Vagina (tissue), 2 donors: ENCODE results near the gene PVALB.

ENCODE experiments used
- POLR2A ChIP-seq, 2 donors: fragments of 450-650 bp; IDR thresholded peaks; one replicate each; pipeline ENCODE4 v1.6.1; 2017; ENCODE audit warnings: antibody characterized with exemption in 2 of 2, mild to moderate bottlenecking in 2 of 2, moderate library complexity in 2 of 2
- POLR2AphosphoS5 ChIP-seq, 2 donors: sonication (generic); formaldehyde crosslinking; IDR thresholded peaks; one replicate each; pipeline ENCODE4 v1.9.0; 2017; ENCODE audit warnings: antibody characterized with exemption in 2 of 2, mild to moderate bottlenecking in 2 of 2, low read depth in 1 of 2; ENCODE audit not compliant: insufficient read depth in 1 of 2
- TF ChIP-seq, protein P1 (sequence below), 3 experiments: fragments of 450-650 bp in 2 of 3; fragments of 200-600 bp in 1 of 3; sonication (generic) in 1 of 3; IDR thresholded peaks; one replicate each; pipeline ENCODE4 v1.5.1; 2017 to 2019; ENCODE audit warnings: antibody characterized with exemption in 3 of 3, mild to moderate bottlenecking in 2 of 3, moderate library complexity in 2 of 3

DNA sequence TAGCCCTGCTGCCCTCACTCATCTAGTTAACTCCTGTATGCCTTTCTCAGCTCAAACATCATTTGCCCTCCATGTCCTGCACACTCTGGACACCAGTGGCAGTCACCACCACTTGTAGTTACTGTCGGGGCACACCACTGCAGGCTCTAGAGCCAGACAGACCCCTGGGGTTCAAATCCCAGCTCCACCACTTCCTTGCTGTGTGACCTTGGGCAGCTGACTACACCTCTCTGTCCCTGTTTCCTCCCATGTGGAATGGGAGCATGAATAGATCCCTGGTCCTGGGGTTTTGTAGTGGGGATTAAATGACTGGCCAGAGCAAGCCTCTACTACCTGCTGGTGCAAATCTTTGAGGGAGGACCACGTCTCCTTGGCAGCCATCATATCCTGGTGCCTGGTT, 33.1 kb downstream of the PVALB start:
- TF ChIP-seq, protein P1, sequence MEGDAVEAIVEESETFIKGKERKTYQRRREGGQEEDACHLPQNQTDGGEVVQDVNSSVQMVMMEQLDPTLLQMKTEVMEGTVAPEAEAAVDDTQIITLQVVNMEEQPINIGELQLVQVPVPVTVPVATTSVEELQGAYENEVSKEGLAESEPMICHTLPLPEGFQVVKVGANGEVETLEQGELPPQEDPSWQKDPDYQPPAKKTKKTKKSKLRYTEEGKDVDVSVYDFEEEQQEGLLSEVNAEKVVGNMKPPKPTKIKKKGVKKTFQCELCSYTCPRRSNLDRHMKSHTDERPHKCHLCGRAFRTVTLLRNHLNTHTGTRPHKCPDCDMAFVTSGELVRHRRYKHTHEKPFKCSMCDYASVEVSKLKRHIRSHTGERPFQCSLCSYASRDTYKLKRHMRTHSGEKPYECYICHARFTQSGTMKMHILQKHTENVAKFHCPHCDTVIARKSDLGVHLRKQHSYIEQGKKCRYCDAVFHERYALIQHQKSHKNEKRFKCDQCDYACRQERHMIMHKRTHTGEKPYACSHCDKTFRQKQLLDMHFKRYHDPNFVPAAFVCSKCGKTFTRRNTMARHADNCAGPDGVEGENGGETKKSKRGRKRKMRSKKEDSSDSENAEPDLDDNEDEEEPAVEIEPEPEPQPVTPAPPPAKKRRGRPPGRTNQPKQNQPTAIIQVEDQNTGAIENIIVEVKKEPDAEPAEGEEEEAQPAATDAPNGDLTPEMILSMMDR (IDR thresholded peaks at IDR 0.05): no peak
- TF ChIP-seq POLR2A (IDR thresholded peaks at IDR 0.05): no peak
- TF ChIP-seq POLR2AphosphoS5 (IDR thresholded peaks at IDR 0.05; ENCODE audit: insufficient read depth in 1 of 2, low read depth in 1 of 2): no peak
